ENCODE measurements around the gene ZNF837. TPM values are rescaled to one million over a fixed set of nuclear protein-coding genes. Genes with fewer than 3 reads are reported as not detected.

Gene ZNF837
- total RNA-seq, 2 experiments from 2014 or later: 0.71 to 1.0 TPM

GRCh38 chr19:58318297-58318696 is 62.5 kb downstream of the ZNF837 start:
- Histone ChIP-seq H3K27me3 (ENCODE audit: control insufficient read depth in 1 of 2, insufficient read depth in 2 of 2, low read length in 2 of 2) (no peaks in the 10 kb centered on the region), H3K36me3 (ENCODE audit: insufficient read depth, low read length) (peaks cover 25% of the 10 kb centered on the region), H3K4me3 (ENCODE audit: low read length) (no peak overlapping the region), H3K27ac (ENCODE audit: low read depth in 1 of 2, low read length in 2 of 2) (no peak overlapping the region), H3K4me1 (ENCODE audit: insufficient read depth, low read length) (no peaks in the 10 kb centered on the region), H3K9me3 (ENCODE audit: control insufficient read depth in 1 of 2, insufficient read depth in 1 of 2, low read length in 2 of 2) (peaks cover 0 to 12% of the 10 kb centered on the region in 2 experiments)
- Mint-ChIP-seq H3K4me1 (ENCODE audit: low read depth) (no peaks in the 10 kb centered on the region), H3K27me3 (no peaks in the 10 kb centered on the region), H3K27ac (no peak overlapping the region), H3K36me3 (ENCODE audit: low read depth) (peaks cover 39% of the 10 kb centered on the region), H3K4me3 (no peak overlapping the region), H3K9me3 (no peaks in the 10 kb centered on the region)
- ATAC-seq (ENCODE audit: poor library complexity) (no peak), DNase-seq (no peak)
- ChIA-PET CTCF (no interaction called here), POLR2A (interaction anchor here (1.4 kb wide), 1 partner anchor 13 kb away, joined by 4 read pairs; the partner anchor contains the start of gene ERVK3-1)
- intact Hi-C loops (cut with DNase I, micrococcal nuclease): no loop called here
- no peak for TF ChIP-seq CTCF (IDR thresholded peaks at IDR 0.05)

Small RNAs within 50 kb of the gene (microRNA-seq; reads per million reads assigned to microRNA genes)
- not detected for gene MIR4754 (ENCODE audit: borderline microRNAs expressed, borderline replicate concordance)
- not detected for gene MIR6806 (ENCODE audit: borderline microRNAs expressed, borderline replicate concordance)

Other genes with a start within 250 kb of the ZNF837 start
- gene ZNF329, start 230.2 kb downstream of the ZNF837 start, total RNA-seq: 10 to 100 TPM; 15.0 to 16.9 TPM
- 10 to 100 TPM; 51.0 to 51.4 TPM for gene ZNF274, start 198.0 kb downstream of the ZNF837 start, total RNA-seq
- 1 to 10 TPM; 6.3 to 7.2 TPM for gene ZNF544, start 152.1 kb downstream of the ZNF837 start, total RNA-seq
- gene ZNF8, start 102.1 kb downstream of the ZNF837 start, total RNA-seq: 1 to 10 TPM; 9.5 to 9.6 TPM
- gene ERVK3-1, start 75.7 kb downstream of the ZNF837 start, total RNA-seq: 100 to 1,000 TPM; 150 to 153 TPM
- gene ZSCAN22, start 54.0 kb downstream of the ZNF837 start, total RNA-seq: under 1 TPM; 0.77 to 0.81 TPM
- 1 to 10 TPM; 7.6 to 8.4 TPM for gene A1BG, start 27.5 kb downstream of the ZNF837 start, total RNA-seq
- under 1 TPM; 0.28 to 0.55 TPM for gene ZNF497, start 18.3 kb downstream of the ZNF837 start, total RNA-seq
- gene RPS5, start 6.2 kb upstream of the ZNF837 start, total RNA-seq: 1,000 to 10,000 TPM; 1,619 to 1,646 TPM
- under 1 TPM in 1 of 2 experiments, not detected in 1; 0.55 TPM for gene RNF225, start 14.6 kb upstream of the ZNF837 start, total RNA-seq
- 1 to 10 TPM; 1.7 to 1.8 TPM for gene ZNF584, start 27.6 kb upstream of the ZNF837 start, total RNA-seq
- 1 to 10 TPM; 1.0 to 1.4 TPM for gene ZNF132, start 59.1 kb upstream of the ZNF837 start, total RNA-seq
- 1 to 10 TPM; 6.3 to 7.6 TPM for gene ZNF324B, start 70.6 kb upstream of the ZNF837 start, total RNA-seq
- gene ZNF324, start 86.0 kb upstream of the ZNF837 start, total RNA-seq: 10 to 100 TPM; 24.3 to 25.2 TPM
- 10 to 100 TPM; 13.6 to 14.6 TPM for gene ZNF446, start 95.3 kb upstream of the ZNF837 start, total RNA-seq
- 1 to 10 TPM; 3.5 to 4.8 TPM for gene SLC27A5, start 131.0 kb upstream of the ZNF837 start, total RNA-seq
- 1 to 10 TPM; 5.7 to 6.3 TPM for gene ZBTB45, start 138.8 kb upstream of the ZNF837 start, total RNA-seq
- gene TRIM28, start 163.0 kb upstream of the ZNF837 start, total RNA-seq: 100 to 1,000 TPM; 549 to 553 TPM
- gene CHMP2A, start 174.1 kb upstream of the ZNF837 start, total RNA-seq: 10 to 100 TPM; 60.5 to 62.4 TPM
- gene UBE2M, start 177.6 kb upstream of the ZNF837 start, total RNA-seq: 10 to 100 TPM; 29.0 to 31.0 TPM
- 10 to 100 TPM; 21.0 to 21.1 TPM for gene MZF1, start 192.3 kb upstream of the ZNF837 start, total RNA-seq

Measured in CD4-positive, alpha-beta T cell (primary cell).